GM12873 (cell line): ENCODE measurements around the gene EFCC1.

ENCODE experiments used
- CTCF ChIP-seq: IDR thresholded peaks from 2 replicates; pipeline ENCODE4 v1.5.1; 2012; ENCODE audit warnings: low read depth, mild to moderate bottlenecking, moderate library complexity, low read length, control low read depth; ENCODE audit not compliant: insufficient read depth; ENCODE audit errors: missing control alignments

The EFCC1 gene

GRCh38 chr3:129002573-129003569, 1.8 kb downstream of the EFCC1 start:
- no peak for TF ChIP-seq CTCF

GRCh38 chr3:129003578-129004112, 2.5 kb downstream of the EFCC1 start:
- no peak for TF ChIP-seq CTCF

- no peak for TF ChIP-seq CTCF
Measured at GRCh38 chr3:129004639-129005295, 3.7 kb downstream of the EFCC1 start.

- TF ChIP-seq CTCF = no peak
Measured at GRCh38 chr3:129005526-129006303, 4.6 kb downstream of the EFCC1 start.

GRCh38 chr3:129006864-129007263, 5.8 kb downstream of the EFCC1 start:
- TF ChIP-seq CTCF = no peak

GRCh38 chr3:129007792-129008191, 6.7 kb downstream of the EFCC1 start:
- TF ChIP-seq CTCF = no peak

- no peak for TF ChIP-seq CTCF
Measured at GRCh38 chr3:129009266-129009665, 8.2 kb downstream of the EFCC1 start.
